DOHH2 (cell line): ENCODE data around the gene RAP1GAP.

Experiments used
- EZH2phosphoT487 ChIP-seq: fragments of 200-600 bp; sonication (generic); IDR thresholded peaks from 2 replicates; pipeline ENCODE4 v1.6.1; 2017; ENCODE audit warnings: borderline replicate concordance, mild to moderate bottlenecking, antibody characterized with exemption, low read length, moderate library complexity, mixed read lengths
- TF ChIP-seq, protein P1 (sequence below): fragments of 200-600 bp; sonication (generic); IDR thresholded peaks from one replicate; pipeline ENCODE4 v1.5.1; 2014; ENCODE audit warnings: antibody characterized with exemption, mild to moderate bottlenecking, low read depth, low read length; ENCODE audit not compliant: poor library complexity, severe bottlenecking

DNA sequence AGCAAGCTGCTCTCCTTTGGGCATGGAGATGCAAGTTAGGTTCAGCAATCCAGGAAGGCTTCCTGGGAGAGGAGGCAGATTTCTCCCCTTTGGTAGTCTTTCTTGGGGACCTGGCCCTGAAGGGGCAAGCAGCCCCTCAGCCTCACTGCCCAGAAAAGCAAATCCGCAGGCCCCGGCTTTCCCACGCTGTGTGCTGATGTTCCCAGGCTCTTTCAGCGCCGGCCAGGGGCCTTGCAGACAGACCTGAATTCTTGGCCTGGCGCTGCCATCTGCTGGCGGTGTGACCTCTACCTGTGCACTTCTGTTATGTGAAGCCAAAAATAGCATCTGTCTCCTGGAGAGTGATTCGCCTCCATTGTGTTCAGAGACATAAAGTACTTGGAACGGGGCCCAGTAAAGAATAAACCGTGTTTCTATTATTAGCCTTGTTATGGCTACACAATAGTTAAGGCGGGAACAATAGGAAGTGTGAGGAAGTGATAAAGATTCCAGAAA lies 95.1 kb downstream of the RAP1GAP start:
- TF ChIP-seq, protein P1, sequence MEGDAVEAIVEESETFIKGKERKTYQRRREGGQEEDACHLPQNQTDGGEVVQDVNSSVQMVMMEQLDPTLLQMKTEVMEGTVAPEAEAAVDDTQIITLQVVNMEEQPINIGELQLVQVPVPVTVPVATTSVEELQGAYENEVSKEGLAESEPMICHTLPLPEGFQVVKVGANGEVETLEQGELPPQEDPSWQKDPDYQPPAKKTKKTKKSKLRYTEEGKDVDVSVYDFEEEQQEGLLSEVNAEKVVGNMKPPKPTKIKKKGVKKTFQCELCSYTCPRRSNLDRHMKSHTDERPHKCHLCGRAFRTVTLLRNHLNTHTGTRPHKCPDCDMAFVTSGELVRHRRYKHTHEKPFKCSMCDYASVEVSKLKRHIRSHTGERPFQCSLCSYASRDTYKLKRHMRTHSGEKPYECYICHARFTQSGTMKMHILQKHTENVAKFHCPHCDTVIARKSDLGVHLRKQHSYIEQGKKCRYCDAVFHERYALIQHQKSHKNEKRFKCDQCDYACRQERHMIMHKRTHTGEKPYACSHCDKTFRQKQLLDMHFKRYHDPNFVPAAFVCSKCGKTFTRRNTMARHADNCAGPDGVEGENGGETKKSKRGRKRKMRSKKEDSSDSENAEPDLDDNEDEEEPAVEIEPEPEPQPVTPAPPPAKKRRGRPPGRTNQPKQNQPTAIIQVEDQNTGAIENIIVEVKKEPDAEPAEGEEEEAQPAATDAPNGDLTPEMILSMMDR: peak; percentile 53
- no peak for TF ChIP-seq EZH2phosphoT487
